ENCODE data around the gene PRKAR2B. TPM values are rescaled to one million over a fixed set of nuclear protein-coding genes. Genes with fewer than 3 reads are reported as not detected.

PRKAR2B gene
- total and polyA plus RNA-seq, 4 donors: 1.7 to 4.8 (median 3.3) TPM

Other genes with a start within 250 kb of the PRKAR2B start
- gene PIK3CG, start 179.4 kb upstream of the PRKAR2B start, total RNA-seq: 10 to 100 TPM in 1 of 2 donors, 1 to 10 TPM in 1; 5.9 to 11.8 TPM
- 1 to 10 TPM in 1 of 2 donors, under 1 TPM in 1; 0.23 to 1.4 TPM for gene PIK3CG, start 179.4 kb upstream of the PRKAR2B start, polyA plus RNA-seq
- gene HBP1, start 124.3 kb downstream of the PRKAR2B start, total RNA-seq: 10 to 100 TPM; 51.8 to 78.7 TPM
- gene HBP1, start 124.3 kb downstream of the PRKAR2B start, polyA plus RNA-seq: 10 to 100 TPM; 45.5 to 64.0 TPM

All from aorta (tissue), 4 donors.